ENCODE results near the gene CAMTA1.
"Not testable (repeated sequence)": the region's sequence is repeated elsewhere in the genome, so short reads cannot be mapped to it uniquely, and the experiment has no call there.

Gene CAMTA1

GRCh38 chr1:6914706-6915105 is 129.5 kb downstream of the CAMTA1 start:
- no peak for DNase-seq (ENCODE audit: low spot score)
- ChIA-PET POLR2A (ENCODE audit: low non-redundant PET) (no interaction called here), CTCF (no interaction called here)
- H3K27ac ChIP-seq: no peak overlapping the region
- no peak for TF ChIP-seq CTCF (conservative IDR thresholded peaks at IDR 0.05; ENCODE audit: low read depth)

GRCh38 chr1:6915999-6916565 is 130.8 kb downstream of the CAMTA1 start:
- POLR2A ChIA-PET (ENCODE audit: low non-redundant PET): no interaction called here
- H3K27ac ChIP-seq: no peak overlapping the region
- CTCF ChIA-PET: interaction anchor here (1.1 kb wide), 1 partner anchor 27 kb away, joined by 4 read pairs; no protein-coding TSS in a partner anchor
- DNase-seq (ENCODE audit: low spot score): no peak
- TF ChIP-seq CTCF (conservative IDR thresholded peaks at IDR 0.05; ENCODE audit: low read depth): no peak

- CTCF ChIA-PET: no interaction called here
- POLR2A ChIA-PET (ENCODE audit: low non-redundant PET): no interaction called here
- no peak for TF ChIP-seq CTCF (conservative IDR thresholded peaks at IDR 0.05; ENCODE audit: low read depth)
- H3K27ac ChIP-seq: no peak overlapping the region
- DNase-seq (ENCODE audit: low spot score): no peak
Measured at GRCh38 chr1:6917067-6917466, 131.8 kb downstream of the CAMTA1 start.

- CTCF ChIA-PET: no interaction called here
- H3K27ac ChIP-seq: peak overlapping the region; percentile 25; the same call in 1 of the 2 replicates
- no peak for DNase-seq (ENCODE audit: low spot score)
- POLR2A ChIA-PET (ENCODE audit: low non-redundant PET): no interaction called here
- TF ChIP-seq CTCF (conservative IDR thresholded peaks at IDR 0.05; ENCODE audit: low read depth): no peak
Measured at GRCh38 chr1:6918186-6918924, 133.1 kb downstream of the CAMTA1 start.

- ChIA-PET POLR2A (ENCODE audit: low non-redundant PET) (no interaction called here), CTCF (no interaction called here)
- DNase-seq (ENCODE audit: low spot score): no peak
- no peak for TF ChIP-seq CTCF (conservative IDR thresholded peaks at IDR 0.05; ENCODE audit: low read depth)
- peak overlapping the region; percentile 25; the same call in 1 of the 2 replicates for H3K27ac ChIP-seq
Measured at GRCh38 chr1:6918925-6919511, 133.8 kb downstream of the CAMTA1 start.

- DNase-seq (ENCODE audit: low spot score); POLR2A ChIA-PET (ENCODE audit: low non-redundant PET); H3K27ac ChIP-seq; CTCF ChIA-PET: not testable (repeated sequence)
Measured at GRCh38 chr1:6921506-6921905, 136.3 kb downstream of the CAMTA1 start.
